Activated T-helper 2 cell treated with anti-CD3 and anti-CD28 coated beads, Interferon-gamma antibody, Interleukin-2, Interleukin-4, amounts not matched to agents 10 μg/mL and 5 μg/mL and 100 μg/mL, durations not matched to agents 14 hours and 24 hours and 36 hours (primary cell): Measurements from ENCODE around the gene NRG2. TPM values are rescaled to one million over a fixed set of nuclear protein-coding genes. Genes with fewer than 3 reads are reported as not detected.

Experiments used
- DNase-seq: peaks from one replicate; pipeline ENCODE4 v3.0.0; 2021; ENCODE audit warnings: low spot score
- H3K27ac Mint-ChIP-seq: one replicate; pipeline ENCODE4 v1.8.0; 2021; ENCODE audit warnings: mixed read lengths
- H3K27me3 Mint-ChIP-seq: one replicate; pipeline ENCODE4 v1.8.0; 2021; ENCODE audit warnings: low read depth, mixed read lengths
- H3K36me3 Mint-ChIP-seq: one replicate; pipeline ENCODE4 v1.8.0; 2021; ENCODE audit warnings: low read depth, mixed read lengths
- H3K4me1 Mint-ChIP-seq: one replicate; pipeline ENCODE4 v1.8.0; 2021; ENCODE audit warnings: low read depth, mixed read lengths
- H3K4me3 Mint-ChIP-seq: one replicate; pipeline ENCODE4 v1.8.0; 2021; ENCODE audit warnings: low read depth, mild to moderate bottlenecking, moderate library complexity, mixed read lengths
- H3K9me3 Mint-ChIP-seq: one replicate; pipeline ENCODE4 v1.8.0; 2021; ENCODE audit warnings: mixed read lengths
- intact Hi-C: fragments of 100-400 bp; cut with micrococcal nuclease; formaldehyde crosslinking; loops from one replicate; pipeline ENCODE4 v1.15.1; 2023
- total RNA-seq: library from RNA; stranded (reverse); gene quantifications from 2 replicates; pipeline ENCODE4 v1.2.3, GENCODE V29; 2022

The NRG2 gene
- total RNA-seq, 1 donor from 2014 or later, result not detected

DNA sequence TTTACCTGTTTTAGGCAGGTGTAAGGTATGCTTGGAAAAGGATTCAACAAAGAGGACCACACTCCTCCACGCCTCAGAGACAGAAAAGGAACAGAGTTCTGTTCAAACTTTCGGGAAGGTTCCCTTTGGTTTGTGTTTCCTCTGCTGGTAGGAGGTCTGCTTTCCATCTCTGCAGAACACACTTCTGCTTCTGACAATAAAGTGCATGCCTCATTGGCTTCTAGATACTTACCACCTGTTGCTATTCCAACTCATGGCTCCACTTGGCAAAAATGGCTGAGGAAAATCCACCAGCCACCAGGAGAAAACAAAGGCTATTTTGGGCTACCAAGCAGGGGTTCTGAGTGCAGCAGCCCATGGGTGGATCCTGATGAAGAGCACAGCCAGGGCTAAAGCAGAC lies 112.7 kb downstream of the NRG2 start:
- no peaks in the 10 kb centered on the region for H3K4me1 Mint-ChIP-seq
- no peak overlapping the region for H3K27ac Mint-ChIP-seq
- peaks cover 23% of the 10 kb centered on the region for H3K27me3 Mint-ChIP-seq
- no peak overlapping the region for H3K4me3 Mint-ChIP-seq
- H3K36me3 Mint-ChIP-seq, result no peaks in the 10 kb centered on the region
- intact Hi-C loops, result no loop called here
- DNase-seq, result no peak
- H3K9me3 Mint-ChIP-seq, result no peaks in the 10 kb centered on the region

DNA sequence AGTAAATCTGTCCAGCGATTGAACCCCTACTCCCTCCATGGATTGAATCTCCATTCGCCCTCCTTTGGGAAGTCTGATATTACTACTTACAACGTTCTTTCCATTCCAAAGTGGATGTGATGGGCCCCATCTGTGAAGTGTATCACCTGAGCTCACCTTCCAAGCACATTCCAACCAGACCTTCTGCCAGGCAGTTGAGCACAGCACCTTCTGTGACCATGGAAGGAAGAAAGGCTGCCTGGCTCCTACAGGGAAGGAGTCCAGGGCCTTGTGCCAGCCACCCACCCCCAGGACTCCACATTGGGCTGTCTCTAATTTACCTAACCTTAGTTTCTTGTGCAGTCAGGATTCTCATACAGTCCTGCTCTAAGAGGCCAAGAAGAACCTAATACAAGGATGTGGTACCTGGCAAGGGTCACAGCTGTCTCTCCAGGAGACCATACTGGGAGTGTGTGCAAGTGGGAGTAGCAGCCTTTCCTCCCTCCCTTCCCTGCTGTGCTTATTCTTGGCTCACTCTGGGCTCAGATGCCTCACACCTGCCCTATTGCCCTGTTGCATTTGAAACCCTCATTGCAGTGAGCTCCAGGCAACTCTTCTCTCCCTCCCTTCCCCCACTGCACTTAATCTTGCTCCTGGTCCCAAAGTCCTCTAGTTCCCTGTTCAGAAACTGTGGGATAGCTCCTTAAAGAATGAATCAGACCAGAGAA lies 116.1 kb downstream of the NRG2 start:
- Mint-ChIP-seq H3K9me3 (no peaks in the 10 kb centered on the region), H3K4me3 (no peak overlapping the region), H3K4me1 (no peaks in the 10 kb centered on the region), H3K36me3 (no peaks in the 10 kb centered on the region), H3K27me3 (peaks cover 21% of the 10 kb centered on the region), H3K27ac (no peak overlapping the region)
- intact Hi-C loops, result no loop called here
- no peak for DNase-seq

DNA sequence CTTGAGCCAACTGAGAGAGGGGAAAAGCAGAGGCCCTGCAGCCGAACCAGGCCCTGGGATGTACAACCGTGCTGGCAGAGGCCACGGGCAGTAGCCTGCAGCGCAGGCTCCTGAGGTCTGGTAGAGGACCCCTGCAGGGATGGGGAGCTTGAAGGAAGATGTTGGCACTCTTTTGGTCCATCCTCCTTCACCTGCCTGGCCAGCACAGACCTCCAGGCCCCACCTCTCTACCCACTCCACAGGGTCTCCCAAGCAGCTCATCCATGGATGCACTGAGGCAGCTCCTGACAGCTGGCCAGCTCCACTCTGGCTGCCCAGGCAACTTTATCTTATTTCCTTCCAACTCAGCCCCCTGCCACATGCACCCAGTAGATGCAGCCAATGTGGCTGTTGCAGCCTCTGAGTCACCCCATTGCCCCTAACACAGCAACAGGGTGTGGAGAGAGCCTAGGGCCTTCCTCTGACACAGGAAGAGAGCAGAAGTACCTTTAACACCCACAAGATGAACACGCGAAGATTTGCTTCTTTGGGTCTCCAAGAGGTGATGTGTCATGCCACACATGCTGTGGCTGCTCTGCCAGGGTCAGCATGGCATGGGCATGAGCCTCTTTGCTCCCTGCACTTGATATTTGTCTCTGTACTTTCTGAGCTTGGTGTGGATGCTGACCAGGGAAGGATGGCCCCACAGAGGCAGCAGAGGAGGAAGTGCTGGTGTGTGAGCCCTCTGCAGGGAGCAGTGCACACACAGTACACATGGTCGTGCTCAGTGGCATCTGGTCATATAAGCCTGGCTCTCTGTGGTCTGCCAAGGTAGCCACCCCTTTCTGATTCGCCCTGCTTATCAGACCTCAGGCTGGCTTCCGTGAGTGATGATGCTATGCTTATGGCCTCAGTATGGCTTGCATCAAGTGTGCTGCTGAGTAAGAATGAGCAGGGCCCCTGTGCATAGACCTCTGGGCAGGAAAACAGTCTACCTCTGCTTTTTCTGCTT lies 117.2 kb downstream of the NRG2 start:
- H3K27ac Mint-ChIP-seq, result no peak overlapping the region

DNA sequence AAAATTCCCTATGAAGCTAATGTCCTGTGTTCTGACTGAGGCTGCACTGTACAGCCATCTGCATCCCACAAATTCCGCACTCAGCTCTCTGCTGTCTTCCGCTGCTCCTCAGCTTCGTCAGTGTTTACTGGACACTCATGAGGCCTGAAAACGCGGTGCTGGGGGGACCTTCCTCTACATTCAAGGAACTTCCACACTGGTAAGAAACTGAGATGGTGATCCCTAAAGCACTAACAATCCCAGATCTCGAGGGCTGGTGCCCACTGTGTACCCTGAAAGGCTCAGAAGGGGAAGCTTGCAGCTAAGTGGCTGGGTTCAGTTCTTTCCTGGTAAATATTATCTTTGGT lies 117.9 kb downstream of the NRG2 start:
- Mint-ChIP-seq H3K4me1 (no peaks in the 10 kb centered on the region), H3K27ac (no peak overlapping the region), H3K9me3 (no peaks in the 10 kb centered on the region), H3K36me3 (no peaks in the 10 kb centered on the region), H3K27me3 (peaks cover 26% of the 10 kb centered on the region), H3K4me3 (no peak overlapping the region)
- no peak for DNase-seq
- intact Hi-C loops, result no loop called here

More for the DNA sequence above, 117.2 kb downstream of the NRG2 start:
- Mint-ChIP-seq H3K36me3 (no peaks in the 10 kb centered on the region), H3K4me3 (no peak overlapping the region), H3K9me3 (no peaks in the 10 kb centered on the region), H3K27me3 (peaks cover 24% of the 10 kb centered on the region), H3K4me1 (no peaks in the 10 kb centered on the region)
- DNase-seq, result no peak
- intact Hi-C loops, result no loop called here

DNA sequence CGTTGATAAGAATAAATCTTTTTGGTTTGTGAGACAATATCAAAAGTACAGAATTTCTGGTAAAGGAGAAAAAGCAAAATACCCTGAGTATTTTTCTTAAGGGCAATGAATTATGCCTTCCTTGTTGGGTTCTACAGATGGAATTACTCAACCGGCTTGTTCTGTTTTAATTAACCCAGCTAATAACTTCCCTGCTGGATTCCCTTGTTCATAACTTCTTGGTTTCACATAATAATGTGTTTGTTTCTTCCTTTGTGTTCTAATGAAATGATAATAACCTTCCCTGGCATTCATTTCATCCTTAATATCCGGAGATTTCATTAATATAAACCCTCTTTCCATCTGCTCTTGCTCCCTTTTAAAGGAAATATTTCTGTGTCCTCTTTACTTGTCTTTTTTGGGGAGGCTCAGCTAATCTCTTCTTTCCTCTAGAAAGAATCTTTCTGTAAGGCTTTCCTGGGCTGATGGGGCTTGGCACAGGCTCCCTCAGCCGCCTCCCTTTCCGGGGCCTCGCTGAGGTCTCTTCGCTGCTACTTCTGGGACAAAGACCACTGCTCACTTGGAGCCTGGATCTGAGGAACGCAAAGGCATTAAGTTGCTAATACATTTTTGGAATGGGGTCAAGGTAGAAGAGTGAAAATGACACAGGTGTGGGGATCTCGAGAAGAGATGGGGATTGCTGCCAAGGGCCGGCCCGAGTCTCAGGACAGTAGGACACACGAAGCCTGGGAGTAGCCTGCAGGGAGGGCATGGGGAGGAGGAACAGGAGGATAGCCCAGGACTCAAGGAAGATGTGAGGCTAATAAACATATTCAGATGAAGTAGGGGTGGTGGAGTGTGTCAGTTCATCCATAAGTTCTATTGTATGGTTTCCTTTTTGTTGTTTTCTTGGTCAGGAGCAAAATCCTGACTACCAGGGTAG lies 118.5 kb downstream of the NRG2 start:
- no peaks in the 10 kb centered on the region for H3K36me3 Mint-ChIP-seq
- DNase-seq, result no peak
- intact Hi-C loops, result no loop called here
- peaks cover 21% of the 10 kb centered on the region for H3K27me3 Mint-ChIP-seq
- no peak overlapping the region for H3K4me3 Mint-ChIP-seq
- no peaks in the 10 kb centered on the region for H3K4me1 Mint-ChIP-seq
- H3K27ac Mint-ChIP-seq, result no peak overlapping the region
- H3K9me3 Mint-ChIP-seq, result no peaks in the 10 kb centered on the region

DNA sequence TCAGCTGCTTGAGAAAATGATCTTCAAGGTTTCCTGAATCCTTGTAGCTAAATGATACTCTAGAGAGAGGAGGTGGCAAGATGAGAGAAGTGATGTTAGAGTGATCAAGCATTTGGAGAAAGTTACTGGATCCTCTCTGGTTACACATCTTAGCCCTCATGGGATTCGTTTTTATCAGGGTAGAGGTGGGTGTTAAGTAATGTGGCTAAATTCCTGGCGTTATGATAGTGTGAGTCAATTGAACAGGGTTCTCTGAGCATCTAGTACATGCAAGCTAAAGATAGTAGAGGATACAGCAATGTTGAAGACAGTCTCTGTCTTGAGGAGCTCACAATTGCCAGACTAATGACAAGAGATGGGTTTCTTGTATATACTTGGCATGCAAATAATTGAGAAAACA lies 123.8 kb downstream of the NRG2 start:
- Mint-ChIP-seq H3K36me3 (no peaks in the 10 kb centered on the region), H3K27me3 (peaks cover 10% of the 10 kb centered on the region), H3K4me1 (no peaks in the 10 kb centered on the region), H3K4me3 (no peak overlapping the region), H3K9me3 (no peaks in the 10 kb centered on the region), H3K27ac (no peak overlapping the region)
- intact Hi-C loops, result no loop called here
- no peak for DNase-seq

DNA sequence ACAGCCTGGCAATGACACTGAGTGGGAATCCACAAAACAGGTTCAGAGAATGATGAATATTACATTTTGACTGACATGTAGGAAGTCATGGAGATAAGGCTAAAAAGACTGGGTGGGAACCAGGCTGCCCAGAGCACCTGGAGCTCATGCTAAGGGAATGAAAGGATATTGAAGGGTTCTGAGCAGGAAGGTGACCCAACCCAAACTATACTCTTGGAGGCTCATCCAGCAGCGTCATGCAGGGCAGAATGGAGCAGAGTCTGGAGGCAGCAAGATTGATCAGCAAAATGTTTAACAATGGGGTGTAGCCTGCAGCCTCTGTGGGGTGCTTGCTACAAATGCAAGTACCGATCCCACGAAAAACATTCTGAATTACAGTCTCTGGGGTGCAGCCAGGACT lies 127.3 kb downstream of the NRG2 start:
- intact Hi-C loops, result no loop called here

DNA sequence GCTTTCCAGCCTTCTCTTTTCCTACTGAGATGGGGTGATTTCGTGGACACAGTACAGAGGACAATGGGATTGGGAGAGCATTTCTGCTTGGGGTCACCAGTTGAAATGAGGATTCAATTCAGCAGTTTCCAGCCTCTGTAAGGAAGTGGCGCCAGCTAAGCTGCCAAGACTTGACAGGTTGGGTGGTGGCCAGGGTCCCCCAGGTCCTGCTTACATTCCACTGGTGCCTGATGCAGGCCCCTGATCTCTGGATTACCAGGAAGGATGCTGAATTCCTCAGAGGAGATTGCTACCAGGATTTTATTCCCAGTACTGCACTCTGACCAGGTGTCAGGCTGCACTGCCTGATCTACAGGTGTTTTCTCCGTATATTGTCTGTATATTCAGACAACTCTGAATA lies 127.8 kb downstream of the NRG2 start:
- no peak for DNase-seq
- intact Hi-C loops, result no loop called here
- Mint-ChIP-seq H3K36me3 (no peaks in the 10 kb centered on the region), H3K9me3 (no peaks in the 10 kb centered on the region), H3K4me3 (no peak overlapping the region), H3K27ac (no peak overlapping the region), H3K4me1 (no peaks in the 10 kb centered on the region), H3K27me3 (no peaks in the 10 kb centered on the region)

More for the DNA sequence above, 127.3 kb downstream of the NRG2 start:
- Mint-ChIP-seq H3K4me3 (no peak overlapping the region), H3K9me3 (no peaks in the 10 kb centered on the region), H3K4me1 (no peaks in the 10 kb centered on the region), H3K27me3 (peaks cover 2% of the 10 kb centered on the region), H3K36me3 (no peaks in the 10 kb centered on the region), H3K27ac (no peak overlapping the region)
- DNase-seq, result no peak

DNA sequence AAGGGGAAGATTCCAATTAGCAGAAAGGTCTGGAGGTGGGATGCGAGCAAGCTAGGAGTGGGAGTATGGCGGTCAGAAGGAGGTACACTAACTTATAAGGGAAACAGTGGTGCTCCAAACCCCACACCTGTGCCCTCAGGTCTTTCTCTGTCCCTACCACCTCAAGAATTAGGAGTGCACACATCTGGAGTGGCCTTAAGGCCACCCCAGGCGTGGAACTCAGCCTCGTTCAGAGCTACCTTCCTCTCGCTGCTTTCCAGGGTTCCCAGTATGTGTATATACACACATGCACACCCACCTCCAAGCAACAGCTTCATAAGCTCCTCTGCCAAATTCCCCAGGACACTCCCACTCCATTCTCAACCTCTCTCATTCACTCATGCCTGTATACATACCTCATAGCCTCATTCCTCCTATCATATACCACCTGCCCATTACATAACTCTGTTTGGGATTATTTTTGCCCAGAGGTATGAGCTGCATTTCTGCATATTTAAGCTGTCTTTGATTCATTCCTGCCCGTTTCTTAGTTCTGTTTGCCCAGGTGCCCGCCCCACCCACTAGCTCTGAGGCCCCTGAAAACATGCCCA lies 128.8 kb downstream of the NRG2 start:
- H3K36me3 Mint-ChIP-seq, result no peaks in the 10 kb centered on the region
- no peaks in the 10 kb centered on the region for H3K9me3 Mint-ChIP-seq
- no peaks in the 10 kb centered on the region for H3K4me1 Mint-ChIP-seq
- H3K4me3 Mint-ChIP-seq, result no peak overlapping the region
- no peak for DNase-seq
- intact Hi-C loops, result no loop called here
- H3K27ac Mint-ChIP-seq, result no peak overlapping the region
- H3K27me3 Mint-ChIP-seq, result no peaks in the 10 kb centered on the region

DNA sequence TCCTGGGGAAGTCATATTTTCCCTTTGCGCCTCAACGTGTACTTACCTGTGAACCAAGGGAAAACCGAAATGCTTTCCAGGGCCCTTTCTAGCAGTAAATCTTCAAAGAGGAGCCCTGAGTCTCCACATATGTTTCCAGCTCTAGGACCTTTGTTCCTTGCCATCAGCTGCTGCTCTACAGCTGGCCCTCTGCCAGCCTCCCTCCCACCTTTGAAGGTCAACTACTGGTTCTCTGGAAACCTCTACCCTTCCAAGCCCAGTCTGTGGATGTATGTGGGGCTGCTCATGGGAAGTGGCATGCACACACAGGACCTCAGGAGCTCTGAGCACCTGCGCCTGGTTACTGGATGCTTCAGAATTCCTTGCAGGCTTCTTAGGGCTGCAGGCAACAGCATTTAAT lies 130.3 kb downstream of the NRG2 start:
- Mint-ChIP-seq H3K9me3 (no peaks in the 10 kb centered on the region), H3K27me3 (no peaks in the 10 kb centered on the region), H3K27ac (no peak overlapping the region), H3K4me3 (no peak overlapping the region), H3K36me3 (no peaks in the 10 kb centered on the region), H3K4me1 (no peaks in the 10 kb centered on the region)
- intact Hi-C loops, result no loop called here
- no peak for DNase-seq

DNA sequence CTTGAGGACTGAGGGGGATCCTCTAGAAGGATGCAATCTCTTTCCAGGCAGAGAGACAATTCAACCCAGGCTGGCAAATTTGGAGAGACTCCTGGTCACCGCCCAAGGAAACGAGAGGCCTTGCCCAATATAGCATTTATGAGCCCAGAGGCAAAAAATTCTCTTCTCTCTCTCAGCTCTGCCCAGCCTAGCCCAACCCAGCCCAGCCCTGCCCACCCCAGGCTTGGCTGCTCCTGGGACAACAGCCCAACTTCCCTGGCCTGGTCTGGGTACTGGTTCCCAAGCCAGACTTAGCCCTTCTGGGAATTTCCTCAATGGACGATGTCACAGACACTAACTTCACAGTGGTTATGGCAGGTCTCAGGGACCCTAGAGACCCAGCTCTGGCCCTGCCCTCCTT lies 130.9 kb downstream of the NRG2 start:
- no peaks in the 10 kb centered on the region for H3K9me3 Mint-ChIP-seq
- H3K4me1 Mint-ChIP-seq, result no peaks in the 10 kb centered on the region
- intact Hi-C loops, result no loop called here
- no peak for DNase-seq
- no peak overlapping the region for H3K4me3 Mint-ChIP-seq
- H3K36me3 Mint-ChIP-seq, result no peaks in the 10 kb centered on the region
- H3K27ac Mint-ChIP-seq, result no peak overlapping the region
- H3K27me3 Mint-ChIP-seq, result no peaks in the 10 kb centered on the region

DNA sequence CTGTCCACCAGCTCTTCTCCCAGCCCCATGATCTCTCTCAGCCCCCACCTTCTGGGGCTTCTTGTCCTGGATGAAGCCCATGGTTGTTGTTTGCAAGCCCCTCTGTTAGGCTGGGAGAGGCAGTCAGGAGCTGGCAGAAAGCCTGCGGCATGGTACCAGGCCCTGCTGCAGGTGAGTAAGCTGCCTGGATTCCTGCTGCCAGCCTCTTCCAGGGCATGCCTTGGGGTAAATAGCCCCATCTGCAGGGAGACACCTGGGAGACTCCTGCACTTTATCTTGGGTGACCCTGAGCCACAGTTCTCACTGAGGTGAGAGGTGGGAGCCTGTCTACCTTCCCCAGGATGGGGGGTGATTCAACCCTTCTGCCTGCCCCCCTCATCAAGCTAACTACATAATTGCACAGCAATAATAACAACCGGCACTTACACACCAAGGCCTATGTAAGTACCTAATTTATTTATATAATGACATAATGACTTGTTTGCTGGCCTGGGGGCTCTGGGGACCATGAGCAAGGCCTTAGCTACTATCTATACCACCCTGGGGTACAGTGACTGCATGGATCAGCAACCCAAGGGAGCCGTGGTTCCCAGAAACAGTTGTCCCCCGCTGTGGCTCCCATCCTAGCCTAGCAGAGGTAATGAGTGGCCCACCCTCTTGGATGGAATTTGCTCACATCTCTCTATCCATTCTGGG lies 131.5 kb downstream of the NRG2 start:
- no peaks in the 10 kb centered on the region for H3K27me3 Mint-ChIP-seq
- intact Hi-C loops, result no loop called here
- H3K27ac Mint-ChIP-seq, result no peak overlapping the region
- no peaks in the 10 kb centered on the region for H3K9me3 Mint-ChIP-seq
- no peak overlapping the region for H3K4me3 Mint-ChIP-seq
- DNase-seq, result no peak
- H3K36me3 Mint-ChIP-seq, result no peaks in the 10 kb centered on the region
- H3K4me1 Mint-ChIP-seq, result no peaks in the 10 kb centered on the region
